Thoracic aorta (tissue), 2 donors: ENCODE results near the gene KBTBD2. TPM values are rescaled to one million over a fixed set of nuclear protein-coding genes. Genes with fewer than 3 reads are reported as not detected.
"Not testable (repeated sequence)": the region's sequence is repeated elsewhere in the genome, so short reads cannot be mapped to it uniquely, and the experiment has no call there.

ENCODE experiments used
- ATAC-seq: fragments of 150-250 bp; one replicate; pipeline ENCODE4 v1.8.0; 2017; ENCODE audit warnings: low read depth; ENCODE audit not compliant: insufficient number of reproducible peaks, low FRiP score
- DNase-seq: peaks from one replicate; pipeline ENCODE4 v3.0.0-alpha.2; 2020; ENCODE audit warnings: low spot score
- H3K27ac ChIP-seq, 2 donors: fragments of 200-600 bp; sonication (generic); 1 replicate in 1 of 2; 2 replicates in 1 of 2; pipeline ENCODE4 v1.5.1; 2016; ENCODE audit warnings: mild to moderate bottlenecking in 2 of 2, moderate library complexity in 2 of 2
- H3K27me3 ChIP-seq: fragments of 200-600 bp; sonication (generic); replicated peaks from 2 replicates; pipeline ENCODE4 v1.6.0; 2016; ENCODE audit warnings: mild to moderate bottlenecking; ENCODE audit not compliant: insufficient read depth
- H3K36me3 ChIP-seq: fragments of 200-600 bp; sonication (generic); one replicate; pipeline ENCODE4 v1.5.1; 2016
- H3K4me1 ChIP-seq, 2 donors: fragments of 200-600 bp; sonication (generic); 1 replicate in 1 of 2; 2 replicates in 1 of 2; pipeline versions ENCODE4 v1.5.1 to v1.6.0; 2016; ENCODE audit warnings: low read depth in 2 of 2, mild to moderate bottlenecking in 1 of 2; ENCODE audit not compliant: control insufficient read depth in 1 of 2
- H3K4me3 ChIP-seq: fragments of 200-600 bp; sonication (generic); 2 replicates; pipeline ENCODE4 v1.5.1; 2016; ENCODE audit warnings: mild to moderate bottlenecking
- H3K9me3 ChIP-seq: fragments of 200-600 bp; sonication (generic); 2 replicates; pipeline ENCODE4 v1.5.1; 2016
- total RNA-seq, 2 donors: library from RNA; depleted of rRNA; stranded (reverse); fragments of >200 nt; gene quantifications; one replicate each; pipeline versions ENCODE4 v1.1.0 to v1.2.3, GENCODE V29; 2016
- TF ChIP-seq, protein P1 (sequence below): fragments of 200-600 bp; sonication (generic); IDR thresholded peaks from one replicate; pipeline ENCODE4 v1.5.1; 2019; ENCODE audit warnings: antibody characterized with exemption

Gene KBTBD2
- total RNA-seq, 2 donors from 2014 or later = 24.1 to 47.9 TPM

DNA sequence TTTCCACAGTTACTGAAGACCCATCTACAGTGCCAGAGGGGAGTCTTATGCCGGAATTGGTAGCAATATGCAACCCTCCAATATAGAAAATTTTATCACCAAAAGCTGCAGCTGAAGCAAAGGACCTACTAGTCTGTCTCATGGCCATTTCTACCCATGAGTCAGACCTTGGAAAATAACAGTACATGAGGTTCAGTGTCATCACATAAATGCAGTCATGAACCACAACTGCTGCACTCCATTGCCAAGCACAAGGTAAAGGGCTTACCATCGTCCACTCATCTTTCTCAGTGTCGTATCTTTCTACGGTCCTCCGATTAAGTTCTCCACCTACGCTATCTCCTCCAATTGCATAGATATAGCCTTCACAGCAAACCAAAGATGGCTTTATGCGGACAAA is 21.8 kb downstream of the KBTBD2 start:
- no peak for ATAC-seq
- no peak overlapping the region for H3K4me3 ChIP-seq
- H3K27me3 ChIP-seq = no peaks in the 10 kb centered on the region
- TF ChIP-seq, protein P1, sequence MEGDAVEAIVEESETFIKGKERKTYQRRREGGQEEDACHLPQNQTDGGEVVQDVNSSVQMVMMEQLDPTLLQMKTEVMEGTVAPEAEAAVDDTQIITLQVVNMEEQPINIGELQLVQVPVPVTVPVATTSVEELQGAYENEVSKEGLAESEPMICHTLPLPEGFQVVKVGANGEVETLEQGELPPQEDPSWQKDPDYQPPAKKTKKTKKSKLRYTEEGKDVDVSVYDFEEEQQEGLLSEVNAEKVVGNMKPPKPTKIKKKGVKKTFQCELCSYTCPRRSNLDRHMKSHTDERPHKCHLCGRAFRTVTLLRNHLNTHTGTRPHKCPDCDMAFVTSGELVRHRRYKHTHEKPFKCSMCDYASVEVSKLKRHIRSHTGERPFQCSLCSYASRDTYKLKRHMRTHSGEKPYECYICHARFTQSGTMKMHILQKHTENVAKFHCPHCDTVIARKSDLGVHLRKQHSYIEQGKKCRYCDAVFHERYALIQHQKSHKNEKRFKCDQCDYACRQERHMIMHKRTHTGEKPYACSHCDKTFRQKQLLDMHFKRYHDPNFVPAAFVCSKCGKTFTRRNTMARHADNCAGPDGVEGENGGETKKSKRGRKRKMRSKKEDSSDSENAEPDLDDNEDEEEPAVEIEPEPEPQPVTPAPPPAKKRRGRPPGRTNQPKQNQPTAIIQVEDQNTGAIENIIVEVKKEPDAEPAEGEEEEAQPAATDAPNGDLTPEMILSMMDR = no peak
- peaks cover 13 to 14% of the 10 kb centered on the region in 2 donors for H3K4me1 ChIP-seq
- DNase-seq = no peak
- H3K36me3 ChIP-seq = peaks cover 17% of the 10 kb centered on the region
- H3K27ac ChIP-seq = no peak overlapping the region
- no peaks in the 10 kb centered on the region for H3K9me3 ChIP-seq

DNA sequence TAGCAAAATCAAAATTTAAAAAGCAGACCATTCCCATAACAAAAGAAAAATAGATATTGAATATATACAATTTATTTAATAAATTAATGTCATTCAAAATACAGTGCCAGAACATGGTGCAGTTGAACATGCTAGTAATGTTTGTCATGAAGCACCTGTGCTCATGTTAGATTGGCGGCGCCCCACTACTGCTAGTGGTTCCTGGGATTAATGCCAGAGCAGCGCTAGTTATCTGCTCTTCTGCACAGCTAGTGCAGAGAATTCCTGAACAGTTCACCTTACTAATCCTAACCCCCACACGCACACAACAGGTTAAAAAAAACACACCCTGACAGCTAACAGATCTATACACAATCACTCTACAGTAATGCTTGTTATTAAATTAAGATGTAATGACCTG is 23.4 kb downstream of the KBTBD2 start:
- ATAC-seq (no peak), DNase-seq (no peak)
- Histone ChIP-seq H3K4me3 (no peak overlapping the region), H3K4me1 (peaks cover 13 to 14% of the 10 kb centered on the region in 2 donors), H3K9me3 (no peaks in the 10 kb centered on the region), H3K27ac (no peak overlapping the region), H3K36me3 (peaks cover 13% of the 10 kb centered on the region), H3K27me3 (no peaks in the 10 kb centered on the region)
- TF ChIP-seq, protein P1 = no peak

DNA sequence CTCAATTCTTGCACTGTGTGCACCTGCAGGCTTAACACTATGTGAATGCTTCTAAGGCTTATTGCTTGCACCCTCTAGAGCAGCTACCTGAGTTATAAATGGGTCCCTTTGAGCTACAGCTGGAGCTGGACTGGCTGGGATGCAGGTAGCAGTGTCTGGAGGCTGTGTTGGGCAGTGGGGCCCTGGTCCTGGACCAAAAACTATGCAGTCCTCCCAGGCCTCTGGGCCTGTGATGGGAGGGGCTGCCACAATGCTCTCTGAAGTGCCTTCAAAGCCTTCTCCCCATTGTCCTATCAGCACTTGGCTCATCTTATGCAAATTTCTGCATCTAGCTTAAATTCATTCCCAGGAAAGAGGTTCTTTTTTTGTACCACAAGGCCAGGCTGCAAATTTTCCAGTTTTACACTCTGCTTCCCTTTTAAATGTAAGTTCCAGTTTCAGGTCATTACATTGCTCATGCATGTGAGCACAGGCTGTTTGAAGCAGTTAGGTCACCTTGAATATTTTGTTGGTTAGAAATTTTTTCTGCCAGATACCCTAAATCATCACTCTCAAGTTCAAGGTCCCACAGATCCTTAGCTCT is 26.0 kb downstream of the KBTBD2 start:
- H3K4me1 ChIP-seq = no peaks in the 10 kb centered on the region
- no peaks in the 10 kb centered on the region for H3K9me3 ChIP-seq
- no peaks in the 10 kb centered on the region for H3K27me3 ChIP-seq
- DNase-seq (no peak), ATAC-seq (no peak)
- H3K36me3 ChIP-seq = peaks cover 13% of the 10 kb centered on the region
- H3K4me3 ChIP-seq = no peak overlapping the region
- H3K27ac ChIP-seq = no peak overlapping the region
- TF ChIP-seq, protein P1 = no peak

DNA sequence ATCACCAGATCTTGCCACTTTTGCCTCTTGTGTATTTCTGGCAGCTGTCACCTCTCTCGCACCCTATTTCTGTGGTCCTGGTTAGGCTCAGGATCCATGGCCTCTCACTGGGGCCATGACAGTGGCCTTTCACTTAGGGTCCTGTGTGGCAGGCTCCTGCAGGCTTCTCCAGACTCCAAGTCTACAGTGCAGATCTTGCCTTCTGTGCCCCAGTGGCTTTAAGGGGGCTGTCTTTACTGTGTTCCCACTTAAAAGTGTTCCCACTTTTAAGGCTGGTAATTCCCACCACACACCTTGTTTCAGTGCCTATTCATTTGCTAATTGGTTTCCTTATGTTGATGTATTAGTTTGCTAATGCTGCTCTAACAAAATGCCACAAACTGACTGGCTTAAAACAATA is 27.7 kb downstream of the KBTBD2 start:
- H3K27ac ChIP-seq, DNase-seq, H3K4me1 ChIP-seq, H3K36me3 ChIP-seq, H3K9me3 ChIP-seq, H3K27me3 ChIP-seq, H3K4me3 ChIP-seq, ATAC-seq: not testable (repeated sequence)

DNA sequence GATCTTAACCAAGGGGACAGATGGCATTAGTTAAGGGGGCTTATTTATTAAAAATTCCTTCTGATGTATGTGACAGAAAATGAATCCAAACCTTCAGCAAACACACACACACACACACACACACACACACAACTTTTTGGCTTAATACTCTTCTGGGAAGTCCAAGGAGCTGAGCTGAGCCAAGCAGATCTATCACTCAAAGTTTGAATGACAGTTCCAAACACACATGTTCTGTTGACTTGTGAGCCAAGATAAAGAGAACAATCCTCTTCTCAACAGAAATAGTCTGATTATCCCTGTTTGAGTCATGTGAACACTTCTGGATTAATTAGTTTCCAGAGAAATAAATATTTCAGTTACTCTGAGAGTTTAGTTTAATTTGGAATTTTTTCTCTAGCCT is 31.5 kb downstream of the KBTBD2 start:
- H3K4me1 ChIP-seq = no peaks in the 10 kb centered on the region
- no peak overlapping the region for H3K27ac ChIP-seq
- TF ChIP-seq, protein P1 = no peak
- no peaks in the 10 kb centered on the region for H3K27me3 ChIP-seq
- no peaks in the 10 kb centered on the region for H3K36me3 ChIP-seq
- DNase-seq (no peak), ATAC-seq (no peak)
- no peaks in the 10 kb centered on the region for H3K9me3 ChIP-seq
- no peak overlapping the region for H3K4me3 ChIP-seq

DNA sequence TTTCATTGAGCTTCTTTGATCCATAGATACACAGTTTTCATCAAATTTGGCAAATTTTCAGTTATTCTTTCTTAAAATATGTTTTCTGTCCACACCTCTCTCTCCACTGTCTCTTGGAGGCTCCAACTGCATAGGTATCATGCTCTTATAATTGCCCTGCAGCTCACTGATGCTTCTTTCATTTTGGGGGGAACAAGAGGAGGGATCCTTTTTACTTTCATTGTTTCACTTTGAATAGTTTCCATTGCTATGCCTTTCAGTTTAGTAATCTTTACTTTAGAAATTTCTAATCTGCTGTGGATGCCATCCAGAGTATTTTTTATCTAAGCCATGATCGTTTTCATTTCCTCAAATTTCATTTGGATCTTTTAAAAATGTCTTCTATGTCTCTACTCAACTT is 32.9 kb downstream of the KBTBD2 start:
- TF ChIP-seq, protein P1 = no peak
- H3K4me3 ChIP-seq = no peak overlapping the region
- H3K4me1 ChIP-seq = no peaks in the 10 kb centered on the region
- no peaks in the 10 kb centered on the region for H3K27me3 ChIP-seq
- H3K27ac ChIP-seq = no peak overlapping the region
- DNase-seq (no peak), ATAC-seq (no peak)
- H3K9me3 ChIP-seq = no peaks in the 10 kb centered on the region
- H3K36me3 ChIP-seq = no peaks in the 10 kb centered on the region

DNA sequence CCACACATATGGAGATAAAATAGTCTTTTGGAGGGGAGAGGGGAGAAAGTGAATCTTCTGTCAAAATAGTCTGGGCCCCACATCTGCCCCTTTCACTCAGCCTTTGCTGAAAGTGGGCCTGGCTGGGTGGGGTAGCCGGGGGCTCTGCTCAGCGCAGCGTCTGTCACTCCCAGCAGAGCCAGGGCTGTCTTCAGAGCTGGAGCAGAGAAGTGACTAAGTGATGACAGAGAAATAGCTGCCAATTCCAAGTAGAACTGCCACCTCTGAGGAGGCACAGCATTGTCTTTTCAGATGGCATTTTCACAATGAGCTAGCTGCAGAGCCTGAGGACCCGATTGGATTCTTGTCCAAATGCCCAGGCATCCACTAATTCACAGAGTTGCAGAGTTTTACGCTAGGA is 34.5 kb downstream of the KBTBD2 start:
- not testable (repeated sequence) for H3K4me1 ChIP-seq, DNase-seq, H3K4me3 ChIP-seq, H3K36me3 ChIP-seq, H3K27me3 ChIP-seq, ATAC-seq, H3K9me3 ChIP-seq, H3K27ac ChIP-seq

DNA sequence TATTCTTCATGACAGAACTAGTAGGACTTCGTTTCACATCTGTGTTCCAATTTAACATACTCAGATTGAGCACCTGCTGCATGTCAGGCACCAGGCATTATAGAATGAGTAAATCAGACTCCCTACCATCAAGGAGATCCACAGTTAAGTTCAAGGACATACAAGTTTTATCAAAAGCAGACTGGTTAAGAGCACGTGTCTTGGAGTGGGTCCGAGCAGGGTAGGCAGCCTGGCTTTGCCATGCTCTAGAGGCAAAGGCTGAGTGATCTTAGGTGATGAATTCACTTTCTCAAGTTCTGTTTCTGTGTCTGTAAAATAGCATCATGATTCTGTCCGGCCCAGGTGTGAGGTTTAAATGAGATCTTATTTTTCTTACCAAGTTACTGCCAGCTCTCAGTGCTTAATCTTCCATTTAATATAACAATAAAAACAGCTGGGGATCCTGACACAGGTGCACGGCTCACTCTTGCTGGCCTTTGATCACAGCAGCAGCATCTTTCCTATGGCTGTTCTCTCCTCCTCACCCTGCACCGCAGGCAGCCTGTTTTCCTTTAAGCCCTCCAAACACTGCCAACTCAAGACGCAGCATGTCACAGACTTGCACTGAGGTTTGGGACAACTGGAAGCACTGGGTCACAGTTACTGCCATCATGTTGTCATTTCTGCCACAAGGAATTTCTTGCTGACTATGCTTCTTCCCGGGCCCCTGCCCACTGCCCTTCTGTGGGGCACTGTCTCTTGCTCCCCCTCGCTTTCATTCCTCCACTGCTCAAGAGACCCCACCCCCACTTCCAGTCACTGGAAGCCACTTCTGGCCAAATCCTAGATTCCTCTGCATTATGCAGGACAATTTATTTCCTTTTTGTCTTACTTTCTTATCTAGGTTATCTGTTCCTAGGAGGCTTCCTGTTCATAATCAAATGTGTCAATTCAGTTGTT is 35.5 kb downstream of the KBTBD2 start:
- not testable (repeated sequence) for H3K36me3 ChIP-seq, H3K27ac ChIP-seq, H3K27me3 ChIP-seq, DNase-seq, H3K4me3 ChIP-seq, H3K4me1 ChIP-seq, H3K9me3 ChIP-seq, ATAC-seq
